ENCODE results near the gene LYST.
"Not testable (repeated sequence)": the region's sequence is repeated elsewhere in the genome, so short reads cannot be mapped to it uniquely, and the experiment has no call there.

LYST gene, protein sequence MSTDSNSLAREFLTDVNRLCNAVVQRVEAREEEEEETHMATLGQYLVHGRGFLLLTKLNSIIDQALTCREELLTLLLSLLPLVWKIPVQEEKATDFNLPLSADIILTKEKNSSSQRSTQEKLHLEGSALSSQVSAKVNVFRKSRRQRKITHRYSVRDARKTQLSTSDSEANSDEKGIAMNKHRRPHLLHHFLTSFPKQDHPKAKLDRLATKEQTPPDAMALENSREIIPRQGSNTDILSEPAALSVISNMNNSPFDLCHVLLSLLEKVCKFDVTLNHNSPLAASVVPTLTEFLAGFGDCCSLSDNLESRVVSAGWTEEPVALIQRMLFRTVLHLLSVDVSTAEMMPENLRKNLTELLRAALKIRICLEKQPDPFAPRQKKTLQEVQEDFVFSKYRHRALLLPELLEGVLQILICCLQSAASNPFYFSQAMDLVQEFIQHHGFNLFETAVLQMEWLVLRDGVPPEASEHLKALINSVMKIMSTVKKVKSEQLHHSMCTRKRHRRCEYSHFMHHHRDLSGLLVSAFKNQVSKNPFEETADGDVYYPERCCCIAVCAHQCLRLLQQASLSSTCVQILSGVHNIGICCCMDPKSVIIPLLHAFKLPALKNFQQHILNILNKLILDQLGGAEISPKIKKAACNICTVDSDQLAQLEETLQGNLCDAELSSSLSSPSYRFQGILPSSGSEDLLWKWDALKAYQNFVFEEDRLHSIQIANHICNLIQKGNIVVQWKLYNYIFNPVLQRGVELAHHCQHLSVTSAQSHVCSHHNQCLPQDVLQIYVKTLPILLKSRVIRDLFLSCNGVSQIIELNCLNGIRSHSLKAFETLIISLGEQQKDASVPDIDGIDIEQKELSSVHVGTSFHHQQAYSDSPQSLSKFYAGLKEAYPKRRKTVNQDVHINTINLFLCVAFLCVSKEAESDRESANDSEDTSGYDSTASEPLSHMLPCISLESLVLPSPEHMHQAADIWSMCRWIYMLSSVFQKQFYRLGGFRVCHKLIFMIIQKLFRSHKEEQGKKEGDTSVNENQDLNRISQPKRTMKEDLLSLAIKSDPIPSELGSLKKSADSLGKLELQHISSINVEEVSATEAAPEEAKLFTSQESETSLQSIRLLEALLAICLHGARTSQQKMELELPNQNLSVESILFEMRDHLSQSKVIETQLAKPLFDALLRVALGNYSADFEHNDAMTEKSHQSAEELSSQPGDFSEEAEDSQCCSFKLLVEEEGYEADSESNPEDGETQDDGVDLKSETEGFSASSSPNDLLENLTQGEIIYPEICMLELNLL (N-terminal part only)

DNA sequence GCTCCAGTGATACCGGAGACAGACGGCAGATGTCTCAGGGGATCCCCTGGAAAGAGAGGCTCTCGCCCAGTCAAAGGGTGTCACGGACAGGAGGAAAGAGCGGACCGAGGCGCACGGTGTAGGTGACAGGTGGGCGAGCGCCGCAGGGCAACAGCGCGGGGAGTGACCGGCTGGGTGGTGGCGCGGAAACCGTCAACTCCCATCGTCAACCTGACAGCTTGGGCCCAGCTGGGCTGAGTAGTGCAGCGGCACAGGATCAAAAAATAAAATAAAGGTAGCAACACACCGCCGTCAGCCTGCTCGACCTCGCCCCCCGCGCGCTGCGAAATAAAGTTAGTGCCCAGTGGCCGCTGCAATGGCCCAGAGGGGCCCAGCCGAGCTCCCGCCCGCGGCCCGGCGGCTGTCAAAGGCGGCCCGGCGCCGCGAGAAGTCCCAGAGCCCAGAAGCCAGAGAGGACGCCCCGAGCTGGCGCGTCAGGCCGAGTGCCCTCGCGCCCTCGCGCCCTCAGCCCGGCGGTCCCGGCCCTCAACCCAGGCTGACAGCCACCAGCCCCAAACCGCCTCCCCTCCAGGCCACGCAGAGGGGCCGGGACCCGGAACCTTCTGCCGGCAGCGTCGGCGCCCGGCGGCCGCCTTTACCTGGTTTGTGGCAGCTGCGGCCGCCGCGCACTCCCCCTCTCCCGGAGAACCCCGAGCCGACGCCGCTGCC, at the start of gene LYST:
Gene LYST, minus strand, starts transcription at position 702 of the 708 bp plus-strand sequence. CDS start 36,489 bp downstream, outside the sequence.
- no peak for DNase-seq (ENCODE audit: low read depth)

DNA sequence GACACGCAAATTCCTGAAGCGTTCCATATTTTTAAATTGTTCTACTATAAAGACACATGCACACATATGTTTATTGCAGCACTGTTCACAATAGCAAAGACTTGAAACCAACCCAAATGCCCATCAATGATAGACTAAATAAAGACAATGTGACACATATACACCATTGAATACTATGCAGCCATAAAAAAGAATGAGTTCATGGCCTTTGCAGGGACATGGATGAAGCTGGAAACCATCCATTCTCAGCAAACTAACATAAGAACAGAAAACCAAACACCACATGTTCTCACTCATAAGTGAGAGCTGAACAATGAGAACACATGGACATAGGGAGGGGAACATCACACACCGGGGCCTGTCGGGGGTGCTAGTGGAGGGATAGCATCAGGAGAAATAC, 48.8 kb upstream of the LYST start:
- DNase-seq (ENCODE audit: low read depth): not testable (repeated sequence)

DNA sequence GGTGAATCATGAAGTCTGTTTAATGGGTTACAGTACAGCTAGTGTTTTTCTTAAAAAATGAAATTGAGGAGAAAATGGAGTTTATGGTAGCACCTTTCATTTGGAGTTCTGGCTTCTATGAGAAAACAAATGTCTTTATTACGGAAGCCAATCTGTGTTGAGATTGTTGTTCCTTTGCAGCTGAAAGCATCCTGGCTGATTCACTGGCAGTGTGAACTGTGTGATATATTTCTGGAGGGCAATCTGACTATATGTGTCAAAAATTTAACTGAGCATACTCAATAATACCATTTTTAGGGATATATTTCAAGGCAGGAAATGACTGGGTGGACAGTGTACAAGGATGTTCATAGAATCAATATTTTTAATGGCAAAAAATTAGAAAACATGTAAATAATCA, 46.6 kb upstream of the LYST start:
- no peak for DNase-seq (ENCODE audit: low read depth)

GRCh38 chr1:235911876-235912275, 45.2 kb upstream of the LYST start:
- DNase-seq (ENCODE audit: low read depth): no peak

- no peak for DNase-seq (ENCODE audit: low read depth)
Measured at GRCh38 chr1:235911300-235911662, 44.6 kb upstream of the LYST start.

GRCh38 chr1:235910357-235911299, 43.9 kb upstream of the LYST start:
- peak; percentile 98 for DNase-seq (ENCODE audit: low read depth)

DNA sequence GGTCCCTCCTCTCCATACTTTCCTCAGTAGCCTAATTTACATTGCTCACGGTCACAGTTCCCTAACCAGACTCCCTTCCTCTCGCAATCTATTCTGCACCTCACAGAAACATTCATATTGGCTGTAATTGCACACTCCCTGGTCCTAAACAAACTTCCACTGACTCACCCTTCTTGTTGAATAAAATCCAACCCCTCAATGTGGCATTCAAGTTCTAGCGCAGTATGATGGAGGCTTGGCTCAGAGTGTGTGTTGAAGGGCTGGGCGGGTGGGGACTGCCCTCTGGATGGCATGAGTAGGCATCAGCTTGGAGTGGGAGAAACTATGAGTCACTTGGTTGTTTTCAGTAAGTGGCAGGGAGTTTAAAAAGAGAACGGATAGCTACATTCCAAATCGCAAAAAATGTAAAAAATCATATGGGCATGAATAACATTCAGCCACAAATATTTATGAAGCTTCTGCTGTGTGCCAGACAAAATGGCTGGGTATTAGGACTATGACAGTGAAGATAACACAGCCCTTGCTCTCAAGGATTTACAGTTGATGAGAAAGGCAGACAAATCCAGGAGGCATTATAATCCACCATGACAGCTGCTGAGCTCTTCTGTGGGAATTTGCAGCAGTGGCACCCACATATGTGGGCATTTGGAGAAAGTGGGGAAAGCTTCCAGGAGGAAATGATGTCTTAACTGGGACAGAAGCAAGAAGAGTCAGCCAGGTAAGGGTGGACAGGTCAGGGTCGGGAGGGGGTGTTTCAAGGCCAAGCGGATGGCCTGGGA, 42.2 kb upstream of the LYST start:
- DNase-seq (ENCODE audit: low read depth): peak; percentile 90

GRCh38 chr1:235907897-235908240, 41.2 kb upstream of the LYST start:
- no peak for DNase-seq (ENCODE audit: low read depth)

DNA sequence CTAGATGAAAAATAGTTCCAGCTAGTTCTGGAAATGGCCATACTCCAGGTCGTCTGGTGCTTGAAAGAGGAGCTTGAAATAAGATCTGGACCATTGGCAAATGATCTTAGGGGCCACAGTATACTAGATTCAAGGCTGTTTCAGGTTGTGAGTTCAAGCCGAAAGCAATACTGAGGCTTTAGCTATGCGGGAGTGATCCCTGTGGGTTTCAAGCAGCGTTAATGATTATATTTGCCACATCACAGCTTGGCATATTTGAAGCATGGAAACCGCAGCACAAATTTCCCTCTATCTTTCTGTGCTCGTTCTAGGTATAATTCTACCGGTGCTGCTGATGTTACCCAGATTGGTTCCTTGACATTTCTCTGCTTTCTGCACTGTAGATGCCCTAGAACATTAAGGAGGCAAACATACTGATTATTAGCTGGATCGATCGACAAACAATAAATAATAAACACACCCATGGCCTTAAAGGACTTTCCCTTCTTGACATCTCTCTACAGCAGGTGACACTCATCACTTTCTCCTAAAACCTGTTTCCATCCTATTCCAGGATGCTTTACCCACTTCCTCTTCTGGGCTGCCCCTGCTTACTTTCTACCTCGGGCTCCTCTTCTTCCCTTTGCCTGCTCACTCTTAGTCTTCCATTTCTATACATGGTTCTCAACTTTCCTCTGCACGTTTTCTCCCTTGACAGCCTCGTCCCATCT, 40.6 kb upstream of the LYST start:
- DNase-seq (ENCODE audit: low read depth): no peak

DNA sequence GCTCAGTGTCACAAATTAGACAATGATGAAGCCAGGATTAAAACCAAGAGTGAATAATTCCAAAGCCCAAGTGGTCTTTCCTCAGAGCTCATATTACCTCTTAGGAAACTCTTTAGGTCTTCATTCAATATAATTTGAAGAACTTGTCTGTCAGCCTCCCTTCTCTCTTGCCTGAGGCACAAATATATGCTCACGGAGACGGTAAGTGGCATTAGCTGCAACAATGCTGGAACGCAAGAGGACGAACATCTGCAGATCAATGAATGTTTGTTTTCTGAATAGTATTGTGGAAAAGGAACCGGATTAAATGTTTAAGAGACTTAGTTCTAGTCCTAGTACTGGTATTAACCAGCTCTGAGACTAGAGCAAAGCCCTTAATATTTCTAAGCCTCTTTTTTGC, 39.7 kb upstream of the LYST start:
- no peak for DNase-seq (ENCODE audit: low read depth)

DNA sequence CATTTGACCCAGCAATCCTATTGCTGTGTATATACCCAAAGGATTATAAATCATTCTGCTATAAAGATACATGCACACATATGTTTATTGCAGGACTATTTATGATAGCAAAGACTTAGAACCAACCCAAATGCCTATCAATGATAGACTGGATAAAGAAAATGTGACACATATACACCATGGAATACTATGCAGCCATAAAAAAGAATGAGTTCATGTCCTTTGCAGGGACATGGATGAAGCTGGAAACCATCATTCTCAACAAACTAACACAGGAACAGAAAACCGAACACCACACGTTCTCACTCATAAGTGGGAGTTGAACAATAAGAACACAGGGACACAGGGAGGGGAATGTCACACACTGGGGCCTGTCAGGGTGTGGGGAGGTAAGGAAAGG, 37.1 kb upstream of the LYST start:
- DNase-seq (ENCODE audit: low read depth): not testable (repeated sequence)

DNA sequence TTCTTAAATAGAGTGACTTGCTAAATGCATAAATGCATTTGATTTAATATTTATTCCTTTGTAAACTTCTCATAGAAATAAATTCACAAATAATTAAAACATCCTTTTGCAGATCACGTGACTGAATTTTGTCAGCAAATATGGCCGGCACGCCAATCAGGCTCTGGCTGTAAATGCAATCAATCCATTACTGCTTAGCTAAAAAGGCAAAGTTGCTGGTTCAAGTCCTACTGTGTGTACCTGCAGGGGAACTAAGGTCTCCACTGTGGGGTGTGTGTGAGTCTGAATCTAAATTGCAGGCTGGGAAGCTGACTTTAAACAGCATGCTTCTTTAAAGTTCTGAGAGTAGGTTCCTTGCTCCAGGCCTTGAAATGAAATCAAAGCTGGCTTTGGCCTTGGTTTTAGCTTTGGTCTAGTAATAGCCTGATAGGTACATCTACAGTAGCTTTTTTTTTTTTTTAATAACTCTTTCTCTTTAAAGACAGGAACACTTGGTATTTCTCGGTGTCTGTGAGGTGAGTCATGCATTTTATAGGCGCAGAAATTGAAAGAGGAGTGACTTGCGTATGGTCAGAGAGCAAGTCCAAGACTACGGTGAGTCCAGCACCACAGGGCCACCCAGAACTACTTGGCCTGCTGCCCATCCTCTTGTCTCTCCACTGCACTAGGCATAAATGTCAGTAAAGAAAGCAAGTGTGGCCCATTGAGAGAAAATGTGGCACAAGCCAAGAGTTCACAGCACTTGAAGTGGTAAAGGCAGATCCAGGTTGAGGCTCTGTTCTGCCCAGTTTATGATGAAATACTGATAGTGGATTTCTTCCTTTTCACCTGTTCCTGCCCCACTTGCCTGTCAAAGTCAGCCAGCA, 36.2 kb upstream of the LYST start:
- no peak for DNase-seq (ENCODE audit: low read depth)

DNA sequence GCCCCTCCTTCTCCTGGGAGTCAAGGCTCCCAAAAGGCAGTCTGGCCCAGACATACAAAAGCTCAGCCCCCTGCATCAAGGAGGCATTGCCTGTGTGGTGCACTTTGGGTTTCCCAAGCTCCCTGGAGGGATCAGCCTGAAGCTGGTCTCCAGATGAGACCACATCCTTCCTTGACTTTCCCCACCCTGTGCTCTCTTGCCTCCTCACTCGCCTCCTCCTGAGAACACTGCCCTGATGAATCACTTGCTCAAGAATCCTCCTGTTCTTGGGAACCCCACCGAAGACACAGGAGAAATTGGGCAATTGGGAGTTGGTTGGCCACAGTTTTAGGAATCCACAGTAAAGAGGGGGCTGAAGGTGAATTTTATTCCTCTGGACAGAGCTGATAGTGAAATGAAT, 34.8 kb upstream of the LYST start:
- DNase-seq (ENCODE audit: low read depth): peak; percentile 83

DNA sequence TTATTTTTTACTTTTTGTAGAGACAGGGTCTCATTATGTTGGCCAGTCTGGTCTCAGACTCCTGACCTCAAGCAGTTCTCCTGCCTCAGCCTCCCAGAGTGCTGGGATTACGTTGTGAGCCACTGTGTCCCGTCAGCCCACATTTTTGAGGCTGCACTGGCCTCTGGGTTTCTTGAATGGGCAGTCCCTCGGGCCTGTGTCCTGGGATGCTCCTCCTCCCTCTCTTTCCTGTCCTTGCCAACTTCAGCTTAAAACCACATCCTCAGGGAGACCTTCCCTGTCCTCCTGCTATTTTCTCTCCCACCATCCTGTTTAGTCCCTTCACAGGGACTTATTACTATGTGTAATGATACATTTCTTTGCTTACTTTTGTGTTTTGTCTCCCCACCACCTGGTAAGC, 31.4 kb upstream of the LYST start:
- no peak for DNase-seq (ENCODE audit: low read depth)

DNA sequence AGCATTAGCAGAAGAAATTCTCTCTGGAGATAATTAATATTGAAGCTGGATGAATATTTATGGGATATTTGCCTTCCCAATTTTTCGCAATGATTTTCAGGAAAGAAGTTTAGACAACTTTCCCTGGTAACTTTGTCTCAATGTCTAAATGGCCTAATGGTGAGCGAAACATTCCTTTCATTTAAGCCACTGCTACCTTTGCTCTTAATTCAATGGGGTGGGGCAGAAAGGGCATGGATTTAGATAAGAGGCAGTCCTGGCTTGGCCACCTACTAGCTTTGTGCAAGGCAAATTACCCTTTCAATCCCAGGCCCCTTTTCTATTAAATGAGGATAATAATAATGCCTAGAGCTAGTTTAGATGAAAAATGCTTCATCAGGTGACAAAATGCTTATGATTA, 27.1 kb upstream of the LYST start:
- DNase-seq (ENCODE audit: low read depth): no peak

DNA sequence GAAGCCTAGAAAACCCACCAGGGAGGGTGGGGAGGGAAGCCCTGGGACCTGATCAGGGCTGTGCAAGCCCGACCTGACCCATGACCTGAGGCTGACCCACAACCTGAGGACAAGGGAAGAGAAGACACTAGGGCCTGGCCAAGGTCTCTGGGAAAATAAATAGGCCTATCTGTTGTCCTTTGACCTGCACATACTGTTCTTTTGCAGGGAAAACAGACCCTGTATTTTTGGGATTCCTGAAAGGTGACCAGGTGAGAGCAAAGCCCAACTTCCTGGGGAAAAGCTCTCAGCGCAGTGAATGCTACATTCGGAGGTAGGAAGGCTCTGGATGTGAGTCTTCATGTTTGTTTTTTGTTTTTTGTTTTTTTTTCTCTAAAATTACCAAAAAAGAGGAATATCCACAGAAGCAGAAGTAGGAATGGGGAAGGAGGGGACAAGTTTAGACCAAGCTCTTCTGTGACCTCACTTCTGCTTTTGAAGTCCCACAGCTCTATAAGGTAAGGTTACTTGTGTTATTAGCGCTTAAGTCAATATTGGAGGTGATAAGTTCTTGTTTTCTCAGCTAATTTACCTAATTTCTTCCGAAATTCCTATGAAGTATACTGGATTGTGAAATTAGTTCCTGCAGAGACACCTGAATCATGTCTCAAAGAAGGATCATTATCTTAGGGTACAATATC, 26.2 kb upstream of the LYST start:
- no peak for DNase-seq (ENCODE audit: low read depth)

GRCh38 chr1:235892202-235892601, 25.5 kb upstream of the LYST start:
- no peak for DNase-seq (ENCODE audit: low read depth)

Data from GM04503 (cell line).